Stimulated activated CD8-positive, alpha-beta memory T cell treated with anti-CD3 and anti-CD28 coated beads, Interleukin-15, amount 100 ng/mL, for 48 hours (primary cell): Measurements from ENCODE around the gene ARHGAP15.

Experiments used
- DNase-seq, 2 donors: peaks; one replicate each; pipeline ENCODE4 v3.0.0-alpha.2; 2020; ENCODE audit warnings: low read depth in 2 of 2

Gene ARHGAP15

DNA sequence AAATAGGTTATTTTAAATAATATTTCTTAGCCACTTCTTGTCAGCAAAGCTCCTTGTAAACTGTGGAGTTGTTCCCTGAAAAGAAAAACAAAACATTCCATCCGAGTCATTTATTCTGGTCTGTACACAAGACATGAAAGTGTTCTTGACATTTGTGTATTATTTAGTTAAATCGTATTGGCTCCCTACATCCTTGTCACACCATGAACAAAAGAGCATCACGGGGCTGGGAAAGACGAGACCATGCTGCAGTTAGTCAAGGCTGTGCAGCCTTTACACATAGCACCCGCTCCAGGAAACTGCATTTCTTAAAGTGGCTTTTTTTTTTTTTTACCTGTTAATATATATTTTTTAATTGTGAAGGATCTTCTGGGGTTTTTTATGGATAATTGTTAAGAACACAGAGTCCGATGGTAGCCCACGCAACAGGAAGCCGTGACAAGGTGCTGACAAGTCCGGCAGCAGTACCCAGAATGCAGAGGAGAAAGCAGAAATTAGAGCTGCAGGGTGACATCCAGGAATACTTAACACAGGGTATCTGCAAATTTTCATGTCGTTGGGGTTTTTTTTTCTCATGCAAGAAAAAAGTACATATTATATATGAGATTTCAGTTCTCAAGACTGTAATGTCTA lies 588.4 kb downstream of the ARHGAP15 start:
- no peak for DNase-seq

DNA sequence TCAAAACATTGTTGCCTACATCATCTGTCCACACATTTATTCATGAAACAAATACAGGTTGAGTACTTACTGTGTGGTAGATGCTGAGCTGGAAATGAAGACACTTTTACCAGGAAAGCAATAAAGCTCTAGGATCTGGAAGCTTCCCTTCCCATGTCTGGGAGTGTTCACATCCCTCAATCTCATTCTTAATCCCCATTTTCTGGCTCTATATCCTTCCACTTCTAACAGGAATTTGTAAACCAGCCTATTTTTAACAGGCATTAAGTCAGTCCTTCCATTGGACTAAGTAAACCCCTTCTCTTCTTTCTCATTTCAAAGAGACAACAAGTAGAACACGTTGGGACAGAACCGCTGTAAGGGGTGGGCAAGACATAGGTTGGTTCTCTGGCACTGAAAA lies 589.5 kb downstream of the ARHGAP15 start:
- DNase-seq = no peak

DNA sequence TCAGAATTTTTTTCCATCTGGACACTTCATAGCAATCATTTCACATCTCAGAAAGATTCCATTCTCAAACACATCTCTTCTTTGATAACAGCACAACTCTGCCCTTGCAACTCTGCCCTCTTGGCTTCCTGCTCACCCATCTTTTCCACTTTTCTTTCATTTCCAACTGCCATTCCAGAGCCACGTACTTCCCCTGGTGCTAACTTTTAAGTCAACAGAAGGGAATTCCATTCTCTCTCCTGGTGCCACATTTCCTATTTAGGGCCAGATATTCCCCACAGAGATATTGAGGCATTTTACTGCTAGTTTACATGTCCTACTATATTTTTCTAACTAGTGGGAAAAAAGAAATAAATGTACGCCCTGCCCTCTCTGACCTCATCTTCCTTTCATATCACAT lies 590.2 kb downstream of the ARHGAP15 start:
- DNase-seq = no peak

DNA sequence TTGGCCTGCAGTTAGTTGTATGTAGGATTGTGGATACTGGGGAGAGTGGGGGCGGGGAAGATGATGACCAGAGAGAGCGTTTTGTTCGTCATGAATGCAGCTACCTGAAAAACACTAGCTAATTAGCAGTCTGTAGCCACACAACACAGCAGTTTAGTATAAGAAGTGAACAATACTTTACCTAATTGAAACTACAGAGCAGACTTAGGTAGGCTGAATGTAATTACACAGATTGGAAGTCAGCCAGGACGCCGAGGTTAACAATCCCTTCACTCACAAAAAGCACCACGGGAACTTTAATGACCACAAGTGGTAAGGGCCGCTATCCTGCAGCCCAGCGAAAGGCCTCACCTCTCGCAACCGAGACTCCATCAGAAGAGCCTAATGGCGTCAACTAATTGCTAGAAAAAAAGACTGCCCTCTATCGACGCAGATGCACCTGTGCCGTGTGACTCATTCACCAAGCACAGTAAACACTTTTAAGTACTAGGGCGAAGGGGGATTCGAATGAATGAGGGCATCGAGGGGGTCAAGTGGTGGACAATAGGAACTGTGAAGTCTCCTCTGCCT lies 591.0 kb downstream of the ARHGAP15 start:
- no peak for DNase-seq

DNA sequence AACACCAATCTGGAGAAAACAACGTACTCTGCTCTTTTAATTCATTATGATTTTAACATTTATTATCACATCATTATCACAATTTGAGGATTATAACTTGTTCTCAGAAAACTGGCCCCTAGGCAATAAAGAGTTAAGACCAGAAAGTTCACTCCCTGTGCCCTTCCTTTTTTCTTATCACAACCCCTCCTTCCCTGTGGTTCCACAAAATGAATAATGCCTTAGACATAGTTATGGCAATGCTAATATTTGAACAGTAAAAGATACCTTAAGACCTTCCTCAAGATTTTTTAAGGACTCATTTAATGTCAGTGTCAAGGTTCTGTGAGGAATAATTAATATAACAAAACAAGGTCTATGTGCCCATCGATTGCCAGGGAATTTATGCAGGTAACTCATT lies 596.2 kb downstream of the ARHGAP15 start:
- no peak for DNase-seq

DNA sequence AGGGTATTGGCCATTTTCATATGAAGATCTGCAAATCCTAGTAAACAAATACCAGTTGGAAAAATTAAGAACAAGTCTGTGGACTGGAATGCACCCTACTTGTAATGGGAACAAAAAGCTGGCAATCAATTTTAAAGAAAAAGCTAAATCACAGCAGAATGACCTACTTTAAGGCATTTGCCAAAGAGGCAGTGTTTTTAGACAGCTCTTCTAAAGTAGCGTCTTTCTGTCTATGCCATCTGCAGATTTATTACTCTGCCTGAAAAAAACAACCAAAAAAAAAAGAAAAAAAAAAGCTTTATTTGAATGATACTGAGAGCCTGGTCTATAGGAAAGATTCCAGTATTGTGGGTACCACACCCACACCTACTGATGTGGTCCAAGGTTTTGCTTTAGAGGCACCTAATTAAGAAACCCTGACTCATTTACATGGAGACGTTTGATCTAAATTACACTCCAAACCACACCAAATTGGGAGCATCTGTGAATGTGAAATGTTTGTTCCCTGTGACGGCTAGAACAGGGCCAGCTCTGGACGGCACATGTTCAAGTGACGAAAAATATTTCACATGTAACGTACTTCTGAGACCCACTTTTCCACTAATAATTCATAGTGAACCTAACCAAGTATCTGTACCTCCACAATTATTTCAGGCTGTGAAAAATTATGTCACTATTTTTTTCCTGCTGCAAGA lies 597.1 kb downstream of the ARHGAP15 start:
- DNase-seq = no peak

DNA sequence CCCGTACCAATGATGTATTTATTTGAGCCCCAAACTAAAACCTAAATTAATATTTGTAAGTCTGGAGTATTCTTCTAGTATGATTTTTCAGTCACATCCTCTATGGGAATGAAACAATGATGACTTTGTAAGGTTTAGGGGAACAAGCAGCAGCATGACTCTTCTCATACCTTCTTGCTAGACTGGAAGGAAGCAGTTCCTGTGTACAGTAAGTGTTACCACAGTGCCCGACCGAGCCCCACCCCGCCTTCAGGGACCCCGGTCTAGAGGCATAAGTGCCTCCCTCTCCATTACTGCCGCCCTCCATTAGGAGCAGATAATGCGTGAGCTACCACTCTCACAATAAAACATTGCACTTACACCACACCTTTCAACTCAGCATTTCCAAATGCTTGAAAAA lies 599.3 kb downstream of the ARHGAP15 start:
- peak in 1 of 2 donors; percentile 2 for DNase-seq

DNA sequence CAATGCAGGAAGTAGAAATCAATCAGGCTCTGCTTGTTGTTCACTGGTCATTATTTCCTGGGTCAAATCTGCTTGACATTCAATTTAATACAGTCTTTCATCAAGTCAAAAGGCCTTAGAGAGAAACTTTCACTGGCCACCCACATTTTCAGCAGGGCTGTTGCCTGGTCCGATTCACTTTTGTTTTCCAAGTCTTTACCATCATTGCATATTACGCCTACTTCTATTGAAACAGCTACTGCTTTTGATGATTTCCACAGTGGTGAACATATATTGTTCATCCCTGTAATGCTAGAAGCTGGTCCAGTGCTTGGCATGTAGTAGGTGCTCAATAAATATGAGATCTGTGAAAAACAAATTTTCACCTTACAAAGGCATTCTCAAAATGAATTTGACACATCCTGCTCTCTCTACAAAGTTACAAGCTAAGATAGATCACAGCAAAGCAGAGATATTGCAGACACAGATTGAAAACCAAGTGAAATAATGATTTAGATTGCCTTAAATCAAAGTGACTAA lies 600.1 kb downstream of the ARHGAP15 start:
- DNase-seq = no peak

DNA sequence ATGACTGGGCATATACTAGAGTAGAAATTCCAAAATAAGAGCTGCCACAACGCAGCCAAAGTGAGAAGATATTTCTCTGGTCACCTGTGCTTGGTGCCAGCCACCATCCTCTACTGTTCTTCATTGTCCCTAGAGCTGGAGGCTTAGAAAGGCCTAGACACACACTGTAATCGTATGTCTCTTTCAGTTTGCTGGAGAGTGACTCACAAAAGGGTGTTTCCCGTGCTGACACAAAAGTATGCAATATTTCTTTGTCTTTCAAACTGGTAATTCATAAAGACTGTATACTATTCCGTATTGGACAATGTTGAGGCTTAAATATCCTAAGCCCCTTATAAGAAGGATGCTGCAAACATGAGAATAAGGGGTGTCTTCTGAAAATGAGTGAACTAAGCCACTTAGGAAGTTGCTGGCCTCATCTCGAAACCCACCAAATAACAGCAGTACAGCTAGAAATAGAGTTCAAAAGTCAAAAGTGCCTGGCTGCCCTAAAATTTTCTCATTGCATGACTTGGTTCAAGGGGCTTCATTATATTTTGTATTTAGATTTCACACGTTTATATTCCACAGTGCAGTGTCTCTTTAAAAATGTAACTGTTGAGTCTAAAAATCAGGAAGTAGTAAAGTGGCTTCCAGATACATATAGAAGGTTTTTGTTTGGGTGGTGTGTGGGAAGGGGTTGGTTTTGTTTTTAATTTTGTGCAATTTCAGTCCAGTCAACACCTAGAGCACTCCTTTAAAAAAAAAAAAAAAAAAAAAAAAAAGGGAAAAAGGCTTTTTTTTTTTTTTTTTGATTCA lies 601.1 kb downstream of the ARHGAP15 start:
- peak in 1 of 2 donors; percentile 3 for DNase-seq

DNA sequence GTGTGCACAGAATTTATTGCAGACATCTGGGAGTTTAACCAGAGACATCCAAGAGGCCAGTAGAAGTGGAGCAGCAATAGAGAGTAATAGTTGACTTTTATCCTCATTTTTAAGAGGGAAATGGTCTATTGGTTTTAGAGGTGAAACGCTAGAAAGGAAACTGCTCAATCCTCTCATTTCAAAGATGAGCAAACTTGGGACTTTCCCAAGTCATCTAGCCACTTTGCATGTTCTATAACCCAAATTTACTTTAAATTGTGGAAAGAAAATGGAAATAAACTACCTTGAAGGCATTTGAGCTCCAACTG lies 601.7 kb downstream of the ARHGAP15 start:
- DNase-seq = no peak

DNA sequence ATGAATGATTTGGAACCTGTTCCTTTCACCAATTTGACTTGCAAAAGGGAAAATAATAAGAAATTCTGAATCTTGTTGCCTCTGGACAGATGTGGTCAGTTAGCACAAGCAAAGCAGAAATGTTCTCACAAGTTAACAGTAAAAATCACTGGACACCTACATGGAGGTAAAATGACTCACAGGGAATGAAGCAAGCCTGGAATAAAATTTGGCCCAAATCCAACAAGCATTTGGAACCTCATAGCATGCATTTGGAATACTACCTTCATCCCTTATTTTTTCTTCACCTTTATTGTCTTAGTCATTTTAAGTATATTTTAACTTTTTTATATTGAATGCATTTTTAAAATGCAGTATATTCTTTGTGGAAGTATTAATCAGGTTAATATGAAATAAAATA lies 602.9 kb downstream of the ARHGAP15 start:
- no peak for DNase-seq

DNA sequence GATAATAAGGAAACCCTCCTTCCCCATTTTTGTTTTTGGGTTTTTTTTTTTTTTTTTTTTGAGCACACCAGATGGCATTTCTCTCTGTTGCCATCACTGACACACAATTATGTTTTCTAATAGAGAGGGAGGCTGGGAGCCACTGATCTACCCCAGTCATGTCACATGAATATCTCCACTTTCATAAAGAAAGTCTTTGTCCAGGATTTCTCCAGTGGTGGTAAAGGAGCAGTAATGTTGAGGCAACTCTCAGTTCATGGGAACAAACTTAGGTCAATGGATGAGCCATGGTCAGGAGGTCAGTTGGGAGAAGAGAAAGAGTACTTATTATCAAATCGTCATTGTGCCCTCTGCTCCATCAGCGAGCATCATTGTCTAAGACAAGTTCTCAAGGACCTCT lies 603.7 kb downstream of the ARHGAP15 start:
- DNase-seq = no peak

DNA sequence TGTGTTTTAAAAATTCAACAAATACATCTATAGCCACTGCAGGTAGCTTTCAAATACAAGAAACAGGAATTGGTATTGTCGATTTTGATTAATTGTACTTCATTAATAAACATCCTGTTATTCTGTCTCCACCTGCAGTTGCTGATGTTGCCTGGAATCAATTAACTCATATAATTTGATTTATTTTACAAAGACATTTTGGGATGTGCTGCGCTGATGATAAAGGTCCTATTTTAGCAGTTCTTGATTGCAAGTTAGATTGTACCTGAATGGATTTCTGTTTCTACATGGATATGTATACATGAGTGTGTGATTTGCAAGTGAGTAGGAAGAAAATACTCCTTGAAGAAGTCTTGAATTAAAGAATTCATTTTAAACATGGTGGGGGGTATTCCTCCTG lies 605.3 kb downstream of the ARHGAP15 start:
- DNase-seq = no peak

DNA sequence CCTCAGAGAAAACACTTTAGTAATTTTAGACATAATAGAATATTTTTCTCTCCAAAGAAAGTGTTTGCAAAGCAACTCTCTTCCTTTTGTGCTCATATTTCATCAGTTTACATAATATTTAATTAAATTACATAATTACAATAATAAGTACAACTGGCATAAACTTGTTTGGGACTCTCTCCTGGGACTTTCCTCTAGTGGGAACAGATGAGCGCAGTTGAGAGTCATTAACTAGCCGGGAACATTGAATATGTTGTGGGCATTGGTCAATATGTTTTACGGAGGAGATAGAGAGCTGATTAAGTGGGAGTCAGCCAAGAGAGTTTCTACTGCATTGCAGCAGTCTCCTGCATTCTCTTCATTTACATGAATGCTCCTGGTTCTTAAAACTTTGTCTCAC lies 607.7 kb downstream of the ARHGAP15 start:
- no peak for DNase-seq

DNA sequence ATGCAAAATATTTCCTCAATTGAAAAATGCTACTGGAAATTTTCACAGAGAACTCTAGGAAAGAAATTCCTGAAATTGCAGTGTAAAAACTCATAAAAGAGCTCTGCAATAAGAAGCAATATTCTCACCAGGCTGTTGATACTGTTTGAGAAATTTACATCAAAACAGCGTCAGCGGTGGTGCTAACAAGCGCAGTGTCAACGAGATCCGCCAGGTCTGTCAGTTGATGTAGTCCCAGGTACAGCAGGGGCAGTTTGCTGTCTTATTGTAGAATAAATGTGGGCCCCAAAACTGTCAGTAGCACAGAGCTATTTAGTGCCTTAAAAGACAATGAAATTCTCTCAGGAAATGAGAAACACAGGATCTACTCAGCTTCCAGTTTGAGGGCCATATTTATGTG lies 611.2 kb downstream of the ARHGAP15 start:
- DNase-seq = no peak

DNA sequence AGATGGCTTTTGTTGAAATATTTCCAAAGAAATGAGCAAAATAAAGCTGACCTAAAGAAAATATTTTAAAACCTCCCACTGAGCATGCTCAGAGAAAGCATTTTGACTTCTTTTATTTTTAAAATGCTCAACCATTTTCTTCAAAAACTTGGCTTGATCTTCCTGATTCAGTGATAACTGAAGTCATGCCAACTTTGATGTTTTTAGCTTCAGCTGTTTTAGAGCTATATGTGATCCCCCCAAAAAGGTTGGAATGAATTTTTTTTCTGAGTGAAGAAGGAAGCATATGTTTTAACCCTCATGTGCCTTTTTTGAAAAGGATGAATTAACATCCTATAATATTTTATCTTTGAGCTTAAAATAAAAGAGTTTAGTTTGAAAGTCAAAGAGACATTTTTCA lies 612.0 kb downstream of the ARHGAP15 start:
- no peak for DNase-seq

DNA sequence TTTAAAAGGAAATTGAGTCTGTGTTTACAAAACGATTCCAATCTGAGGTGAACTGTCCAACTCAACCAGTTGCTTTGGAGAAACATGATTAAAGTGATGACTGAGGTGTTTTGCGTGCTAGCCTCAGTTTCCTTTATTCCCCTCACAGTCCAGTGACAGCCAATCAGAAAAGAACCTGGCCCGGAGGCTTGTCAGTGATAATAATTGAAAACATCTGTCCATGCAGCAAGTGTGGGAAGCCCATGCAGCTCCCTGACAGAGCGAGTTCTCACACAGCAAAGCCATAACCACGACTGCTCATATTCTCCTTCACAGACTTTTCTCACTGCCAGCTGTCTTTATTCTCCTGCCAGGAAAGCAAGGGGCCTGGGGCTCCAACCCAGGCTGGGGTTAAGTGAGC lies 613.4 kb downstream of the ARHGAP15 start:
- no peak for DNase-seq

DNA sequence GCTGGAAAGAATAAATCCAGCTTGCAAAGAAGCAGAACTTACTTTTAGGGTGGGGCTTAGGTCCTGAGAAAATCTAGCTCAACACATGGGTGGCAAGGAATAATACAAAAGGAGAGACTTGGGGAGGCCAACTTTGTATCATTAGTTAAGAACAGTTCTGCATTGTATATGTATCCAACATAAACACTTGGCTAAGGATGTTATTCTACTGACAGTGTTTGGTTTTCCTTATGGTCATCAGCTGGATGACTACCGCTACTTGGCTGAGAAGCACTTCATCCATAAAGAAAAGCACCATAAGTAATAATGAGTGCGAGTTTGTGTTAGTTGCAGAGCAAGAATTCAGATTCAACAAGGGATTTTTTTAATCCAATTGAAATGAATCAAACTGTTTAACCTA lies 614.9 kb downstream of the ARHGAP15 start:
- DNase-seq = no peak

DNA sequence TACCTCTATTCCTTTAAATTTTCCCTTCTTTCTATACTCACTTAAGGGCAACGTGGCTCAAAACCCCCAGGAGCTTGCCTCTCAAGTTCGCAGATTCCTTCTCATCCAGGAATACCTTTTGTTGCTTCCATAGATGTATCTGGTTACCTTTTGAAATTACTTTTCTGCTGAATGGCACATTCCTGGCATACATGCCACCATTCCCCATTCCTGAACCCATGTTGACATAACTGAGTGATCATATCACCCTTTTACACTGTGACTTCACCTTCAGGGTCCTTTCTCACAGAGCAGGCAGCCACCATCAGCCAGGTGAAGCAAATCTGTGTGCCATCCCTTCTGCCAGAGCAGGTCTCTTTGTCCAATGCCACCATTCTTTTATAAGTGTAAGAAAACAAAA lies 615.8 kb downstream of the ARHGAP15 start:
- DNase-seq = no peak

DNA sequence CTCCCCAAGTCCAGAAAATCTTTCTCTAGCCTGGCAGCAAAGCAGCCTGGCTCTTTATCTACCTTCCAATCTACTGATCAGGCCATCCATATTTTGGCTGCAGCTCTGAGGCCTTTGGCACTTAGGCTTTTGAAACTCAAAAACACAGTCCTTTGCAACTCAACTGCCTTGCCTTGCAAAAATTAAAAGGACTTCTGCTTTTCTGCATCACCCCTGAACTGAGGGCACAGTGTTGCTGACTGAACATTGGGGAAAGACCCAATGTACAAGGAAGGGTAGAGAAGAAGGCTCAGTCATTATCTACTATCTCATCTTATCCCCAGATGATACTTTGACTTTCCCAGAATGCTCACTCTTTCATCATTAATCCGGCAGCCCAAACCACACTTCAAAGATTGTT lies 625.5 kb downstream of the ARHGAP15 start:
- no peak for DNase-seq

DNA sequence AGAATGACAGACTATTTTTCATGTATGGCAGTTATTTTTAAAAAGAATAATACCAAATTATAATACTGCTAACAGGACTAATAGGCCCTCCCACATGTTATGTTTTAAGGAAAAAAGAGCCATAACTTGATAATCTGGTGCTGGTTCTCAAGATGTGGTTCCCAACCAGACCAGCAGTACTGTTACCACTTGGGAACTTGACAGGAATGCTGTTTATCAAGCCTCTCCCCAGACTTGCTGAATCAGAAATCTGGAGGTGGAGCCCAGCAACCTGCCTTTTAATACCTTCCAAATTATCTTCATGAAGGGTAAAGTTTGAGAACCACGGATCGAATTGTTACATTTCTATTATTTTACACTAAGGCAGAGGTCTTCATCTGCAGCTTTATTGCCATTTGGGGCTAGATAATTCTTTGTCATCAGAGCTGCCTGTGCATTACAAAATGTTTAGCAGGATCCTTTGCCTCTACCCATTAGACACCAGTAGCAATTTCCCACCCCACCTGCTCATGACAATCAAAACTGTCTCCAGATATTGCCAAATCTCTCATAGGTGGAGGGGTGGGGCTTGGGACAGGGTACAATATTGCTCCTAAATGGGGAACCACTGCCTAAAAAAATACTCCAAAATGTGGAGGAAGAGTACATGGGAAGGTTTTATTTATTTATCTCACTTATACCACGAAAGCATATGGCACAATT lies 629.6 kb downstream of the ARHGAP15 start:
- DNase-seq = no peak

DNA sequence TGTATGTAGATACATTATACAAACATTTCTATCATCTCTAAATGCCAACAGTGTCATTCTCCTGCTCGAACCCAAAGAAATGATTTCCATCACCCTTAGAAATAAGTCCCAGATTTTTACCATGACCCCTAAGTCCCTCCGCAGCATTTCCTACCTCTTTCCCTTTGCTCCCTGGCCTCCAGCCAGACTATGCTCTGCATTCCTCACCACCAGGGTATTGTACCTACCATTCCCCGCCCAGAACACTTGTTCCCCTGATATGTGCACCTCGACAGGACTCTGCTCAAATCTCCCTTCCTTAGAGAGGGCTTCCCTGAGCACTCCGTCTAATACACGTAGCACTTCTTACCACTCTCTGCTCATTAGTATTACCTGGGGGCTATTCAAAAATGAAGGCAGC lies 630.2 kb downstream of the ARHGAP15 start:
- DNase-seq = no peak
